Gastroesophageal sphincter (tissue), 3 donors: ENCODE measurements around the gene ABCC9.

ENCODE experiments used
- EP300 ChIP-seq: sonication (generic); formaldehyde crosslinking; IDR thresholded peaks from one replicate; pipeline ENCODE4 v1.6.1; 2017; ENCODE audit warnings: antibody characterized with exemption, mild to moderate bottlenecking
- POLR2A ChIP-seq, 2 donors: fragments of 450-650 bp; IDR thresholded peaks; one replicate each; pipeline ENCODE4 v1.6.1; 2017; ENCODE audit warnings: antibody characterized with exemption in 2 of 2, mild to moderate bottlenecking in 2 of 2, moderate library complexity in 1 of 2
- POLR2AphosphoS5 ChIP-seq: sonication (generic); formaldehyde crosslinking; IDR thresholded peaks from one replicate; pipeline ENCODE4 v1.6.1; 2017; ENCODE audit warnings: antibody characterized with exemption
- TF ChIP-seq, protein P1 (sequence below), 4 experiments: fragments of 200-600 bp in 2 of 4; fragments of 450-650 bp in 2 of 4; sonication (generic) in 1 of 4; IDR thresholded peaks; one replicate each; pipeline ENCODE4 v1.5.1; 2017 to 2019; ENCODE audit warnings: antibody characterized with exemption in 4 of 4, mild to moderate bottlenecking in 2 of 4, moderate library complexity in 2 of 4

DNA sequence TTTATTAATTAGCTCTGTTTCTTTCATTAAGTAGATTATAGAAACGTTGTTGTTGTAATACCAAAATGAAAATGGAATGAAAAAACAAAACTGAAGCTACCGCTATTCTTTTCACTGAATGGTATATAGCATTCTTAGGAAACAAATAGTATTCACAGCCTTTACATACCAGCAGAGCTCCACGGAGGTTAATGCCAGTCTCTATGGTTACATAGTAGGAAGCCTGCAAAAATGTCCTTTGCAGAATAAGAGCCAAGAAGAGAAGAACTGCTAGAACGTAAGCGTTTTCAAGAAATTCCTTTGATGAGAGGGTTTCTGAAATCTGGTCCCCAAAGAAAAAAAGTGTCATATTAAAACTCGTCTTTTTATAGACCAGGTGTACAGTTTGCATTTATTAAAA, 30.6 kb downstream of the ABCC9 start:
- TF ChIP-seq, protein P1, sequence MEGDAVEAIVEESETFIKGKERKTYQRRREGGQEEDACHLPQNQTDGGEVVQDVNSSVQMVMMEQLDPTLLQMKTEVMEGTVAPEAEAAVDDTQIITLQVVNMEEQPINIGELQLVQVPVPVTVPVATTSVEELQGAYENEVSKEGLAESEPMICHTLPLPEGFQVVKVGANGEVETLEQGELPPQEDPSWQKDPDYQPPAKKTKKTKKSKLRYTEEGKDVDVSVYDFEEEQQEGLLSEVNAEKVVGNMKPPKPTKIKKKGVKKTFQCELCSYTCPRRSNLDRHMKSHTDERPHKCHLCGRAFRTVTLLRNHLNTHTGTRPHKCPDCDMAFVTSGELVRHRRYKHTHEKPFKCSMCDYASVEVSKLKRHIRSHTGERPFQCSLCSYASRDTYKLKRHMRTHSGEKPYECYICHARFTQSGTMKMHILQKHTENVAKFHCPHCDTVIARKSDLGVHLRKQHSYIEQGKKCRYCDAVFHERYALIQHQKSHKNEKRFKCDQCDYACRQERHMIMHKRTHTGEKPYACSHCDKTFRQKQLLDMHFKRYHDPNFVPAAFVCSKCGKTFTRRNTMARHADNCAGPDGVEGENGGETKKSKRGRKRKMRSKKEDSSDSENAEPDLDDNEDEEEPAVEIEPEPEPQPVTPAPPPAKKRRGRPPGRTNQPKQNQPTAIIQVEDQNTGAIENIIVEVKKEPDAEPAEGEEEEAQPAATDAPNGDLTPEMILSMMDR (IDR thresholded peaks at IDR 0.05) = no peak
- TF ChIP-seq POLR2AphosphoS5 (no peak), POLR2A (IDR thresholded peaks at IDR 0.05) (no peak), EP300 (no peak)
